Kasumi-1 (cell line): ENCODE results near the gene HOXC9.

Experiments
- DNase-seq, 2 experiments: peaks; one replicate each; lab custom pipeline; 2025; lab: John Stamatoyannopoulos, UW

Gene HOXC9

GRCh38 chr12:53976172-53976822 lies 23.7 kb upstream of the HOXC9 start:
- no peak for DNase-seq

- DNase-seq: no peak
Observed at GRCh38 chr12:53976823-53977595, 23.0 kb upstream of the HOXC9 start.

GRCh38 chr12:53977596-53978445 lies 22.1 kb upstream of the HOXC9 start:
- no peak for DNase-seq

- DNase-seq: no peak
Observed at GRCh38 chr12:53978477-53979356, 21.2 kb upstream of the HOXC9 start.

GRCh38 chr12:53980104-53980801 lies 19.7 kb upstream of the HOXC9 start:
- DNase-seq: no peak

GRCh38 chr12:53980802-53981496 lies 19.0 kb upstream of the HOXC9 start:
- DNase-seq: no peak

- DNase-seq: no peak
Observed at GRCh38 chr12:53981634-53982565, 18.1 kb upstream of the HOXC9 start.

GRCh38 chr12:53982648-53983567 lies 17.1 kb upstream of the HOXC9 start:
- no peak for DNase-seq

- DNase-seq: no peak
Observed at GRCh38 chr12:53983568-53983949, 16.4 kb upstream of the HOXC9 start.

GRCh38 chr12:53983950-53984572 lies 15.9 kb upstream of the HOXC9 start:
- no peak for DNase-seq

GRCh38 chr12:53984901-53985691 lies 14.9 kb upstream of the HOXC9 start, which contains the start of gene HOXC10:
Gene HOXC10 (plus strand): TSS chr12:53985146. CDS start chr12:53985260, 114 bp downstream.
- DNase-seq: no peak

- no peak for DNase-seq
Observed at GRCh38 chr12:53985692-53985993, 14.3 kb upstream of the HOXC9 start.

GRCh38 chr12:53985994-53986685 lies 13.8 kb upstream of the HOXC9 start:
- DNase-seq: no peak

GRCh38 chr12:53986686-53987483 lies 13.1 kb upstream of the HOXC9 start:
- DNase-seq: no peak

- DNase-seq: no peak
Observed at GRCh38 chr12:53987787-53988230, 12.2 kb upstream of the HOXC9 start.
